K562 (cell line): ENCODE measurements around the gene PDE6G. TPM values are rescaled to one million over a fixed set of nuclear protein-coding genes. Genes with fewer than 3 reads are reported as not detected.

Source experiments
- CBX1 ChIP-seq: sonication (generic); IDR thresholded peaks from 2 replicates; pipeline ENCODE4 v1.6.1; 2016; ENCODE audit warnings: antibody characterized with exemption, low read depth, mild to moderate bottlenecking
- FOSL1 ChIP-seq: fragments of 200-800 bp; sonication (Bioruptor generic); conservative IDR thresholded peaks from 2 replicates; pipeline ENCODE4 v1.6.1; 2016; ENCODE audit warnings: missing genetic modification characterization, missing compliant biosample characterization
- GMEB1 ChIP-seq: fragments of 250-450 bp; sonication (Bioruptor Pico); IDR thresholded peaks from 2 replicates; pipeline ENCODE4 v1.4.0; 2020; ENCODE audit warnings: mild to moderate bottlenecking
- GTF2E2 ChIP-seq: fragments of 200-800 bp; sonication (Bioruptor generic); IDR thresholded peaks from 2 replicates; pipeline ENCODE4 v1.6.1; 2016; ENCODE audit warnings: missing genetic modification characterization, missing compliant biosample characterization
- ILF3 ChIP-seq: fragments of 450-650 bp; IDR thresholded peaks from 2 replicates; pipeline ENCODE4 v1.6.1; 2018; ENCODE audit warnings: antibody characterized with exemption, mild to moderate bottlenecking, moderate library complexity, borderline replicate concordance
- KLF1 ChIP-seq: fragments of 450-650 bp; IDR thresholded peaks from 2 replicates; pipeline ENCODE4 v1.6.1; 2016; ENCODE audit warnings: missing genetic modification characterization, missing compliant biosample characterization
- RAD21 ChIP-seq, 2 experiments: fragments of 250-450 bp in 1 of 2; fragments of 450-650 bp in 1 of 2; sonication (Bioruptor Pico) in 1 of 2; formaldehyde crosslinking in 1 of 2; IDR thresholded peaks in 1 of 2; conservative IDR thresholded peaks in 1 of 2; 2 replicates each; pipeline versions ENCODE4 v1.4.0 to v1.8.0; 2020 to 2022; ENCODE audit warnings: mild to moderate bottlenecking in 2 of 2, moderate library complexity in 1 of 2
- SMAD3 ChIP-seq: fragments of 450-650 bp; formaldehyde crosslinking; conservative IDR thresholded peaks from 2 replicates; pipeline ENCODE4 v1.4.0; 2020; ENCODE audit warnings: mild to moderate bottlenecking
- ZBTB2 ChIP-seq: fragments of 450-650 bp; IDR thresholded peaks from 2 replicates; pipeline ENCODE4 v1.6.1; 2016; ENCODE audit warnings: antibody characterized with exemption
- ZBTB26 ChIP-seq: fragments of 450-650 bp; formaldehyde crosslinking; IDR thresholded peaks from 2 replicates; pipeline ENCODE4 v1.4.0; 2022; ENCODE audit warnings: missing genetic modification characterization
- ZKSCAN1 ChIP-seq: fragments of 150-350 bp; IDR thresholded peaks from 2 replicates; pipeline ENCODE4 v1.6.1; 2016; ENCODE audit warnings: low read depth, low read length
- ZNF316 ChIP-seq: fragments of 450-650 bp; IDR thresholded peaks from 2 replicates; pipeline ENCODE4 v1.6.1; 2016
- ZNF384 ChIP-seq: IDR thresholded peaks from 2 replicates; pipeline ENCODE4 v1.6.1; 2012; ENCODE audit warnings: low read depth, low read length, improper control_type of control experiment
- ZNF639 ChIP-seq, 2 experiments: fragments of 200-800 bp in 1 of 2; sonication (Bioruptor generic) in 1 of 2; sonication (generic) in 1 of 2; formaldehyde crosslinking in 1 of 2; IDR thresholded peaks in 1 of 2; conservative IDR thresholded peaks in 1 of 2; 2 replicates each; pipeline versions ENCODE4 v1.5.0 to v1.6.1; 2016 to 2020; ENCODE audit warnings: missing compliant biosample characterization in 1 of 2, missing genetic modification characterization in 1 of 2, missing genetic modification reagents in 1 of 2
- ZSCAN32 ChIP-seq: fragments of 450-650 bp; formaldehyde crosslinking; IDR thresholded peaks from 2 replicates; pipeline ENCODE4 v1.4.0; 2020; ENCODE audit warnings: mild to moderate bottlenecking, moderate library complexity
- polyA plus RNA-seq, 8 experiments: library from polyadenylated mRNA; depleted of rRNA in 4 of 8; stranded (reverse) in 5 of 8; unstranded in 3 of 8; fragments of >200 nt; fragmentation: Nextera tagmentation in 2 of 8; fragmentation: Illumina TruSeq in 1 of 8; extraction: Ambion mirVana in 2 of 8; extraction: Trizol in 1 of 8; gene quantifications; 2 replicates each; pipeline versions ENCODE4 v1.2.1 to v1.2.3, GENCODE V29; 2011 to 2014; ENCODE audit warnings: inconsistent platforms in 1 of 8, missing spikeins in 1 of 8
- total RNA-seq, 7 experiments: library from RNA; depleted of rRNA in 6 of 7; stranded (reverse); fragments of >200 nt in 6 of 7; fragmentation: Illumina TruSeq in 2 of 7; extraction: Trizol in 2 of 7; gene quantifications; 2 replicates each; pipeline versions ENCODE4 v1.2.1 to v1.2.3, GENCODE V29; 2011 to 2021; ENCODE audit warnings: low replicate concordance in 1 of 7
- TF ChIP-seq, protein P1 (sequence below): conservative IDR thresholded peaks from 2 replicates; pipeline ENCODE4 v1.6.1; 2011; ENCODE audit warnings: low read depth, mild to moderate bottlenecking, low read length; ENCODE audit not compliant: control insufficient read depth
- TF ChIP-seq, protein P2 (sequence below), 2 experiments: IDR thresholded peaks; 2 replicates each; pipeline ENCODE4 v1.6.1; 2011; ENCODE audit warnings: borderline replicate concordance in 1 of 2, control low read depth in 1 of 2, low read depth in 1 of 2, low read length in 1 of 2, mild to moderate bottlenecking in 1 of 2, mixed read lengths in 1 of 2, moderate library complexity in 1 of 2; ENCODE audit not compliant: insufficient read depth in 1 of 2, insufficient read length in 1 of 2, poor library complexity in 1 of 2, severe bottlenecking in 1 of 2; ENCODE audit errors: extremely low read depth in 1 of 2

PDE6G gene
- total and polyA plus RNA-seq, 9 of the 15 experiments (the other 6 are each of a cell fraction or from before 2014, with no cell fraction given), result 0.14 to 0.59 TPM; not detected in 7

DNA sequence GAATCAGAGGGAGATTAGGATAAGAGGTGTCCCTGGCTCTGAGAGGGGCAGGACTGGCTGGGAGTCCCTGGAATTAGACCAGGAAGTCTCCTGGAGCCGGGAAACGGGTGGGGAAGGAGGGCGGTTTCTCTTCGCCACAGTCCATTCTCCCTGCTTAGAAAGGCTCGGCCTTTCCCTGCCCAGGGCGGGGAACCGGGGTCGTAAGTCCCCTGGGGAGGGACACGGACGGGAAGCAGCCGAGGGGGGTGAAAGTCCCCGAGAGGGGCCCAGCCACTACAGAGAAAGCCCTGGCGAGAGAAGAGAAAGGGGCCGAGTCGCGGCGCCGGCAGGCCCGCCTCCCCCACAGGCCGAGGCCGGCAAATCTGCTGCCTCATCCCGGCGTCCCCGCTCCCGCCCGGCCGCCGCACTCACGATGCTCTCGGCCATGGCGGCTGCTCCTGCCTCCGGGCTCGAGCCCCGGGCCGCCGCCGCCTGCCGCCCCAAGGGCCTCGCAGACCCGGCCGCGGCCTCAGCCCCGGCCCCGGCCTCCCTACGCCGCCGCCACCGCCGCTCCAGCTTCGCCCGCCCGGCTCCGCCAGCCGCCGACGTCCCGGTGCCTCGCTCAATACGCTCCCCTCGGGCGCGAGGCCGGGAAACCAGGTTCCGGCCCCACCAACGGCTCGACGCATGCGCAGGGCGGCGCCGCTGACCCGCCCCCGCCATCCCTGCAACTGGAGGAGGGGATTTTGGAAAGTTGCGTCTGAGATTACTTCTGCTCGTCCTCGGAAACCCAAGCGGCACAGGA is 19.6 kb downstream of the PDE6G start, which contains the start of the genes NPLOC4 and TSPAN10 (continued):
- TF ChIP-seq ZNF639 (CRISPR knock-in tag; conservative IDR thresholded peaks at IDR 0.05 in 1 of 2, IDR thresholded peaks at IDR 0.05 in 1 of 2) (peak in 1 of 2 experiments; percentile 95; a peak in 2 of 4 replicates), ZNF384 (no peak), CBX1 (peak; percentile 46; the same call in 1 of the 2 replicates), GMEB1 (CRISPR knock-in tag) (peak; percentile 96), GTF2E2 (tag) (peak; percentile 97), ZBTB2 (peak; percentile 92), FOSL1 (tag) (peak; percentile 47), ZKSCAN1 (peak; percentile 58; the same call in 1 of the 2 replicates), ILF3 (0 out of 2 replicates have a peak, but pooled peaks have one; percentile 52), ZNF316 (peak; percentile 68), ZBTB26 (CRISPR knock-in tag) (0 out of 2 replicates have a peak, but pooled peaks have one; percentile 71), RAD21 (CRISPR knock-in tag; conservative IDR thresholded peaks at IDR 0.05 in 1 of 2, IDR thresholded peaks at IDR 0.05 in 1 of 2) (0 out of 4 replicates have a peak, but pooled peaks of 1 of the 2 experiments have one; percentile 11), SMAD3 (CRISPR knock-in tag) (0 out of 2 replicates have a peak, but pooled peaks have one; percentile 60), ZSCAN32 (0 out of 2 replicates have a peak, but pooled peaks have one; percentile 23), KLF1 (peak; percentile 63)
- TF ChIP-seq, protein P1, sequence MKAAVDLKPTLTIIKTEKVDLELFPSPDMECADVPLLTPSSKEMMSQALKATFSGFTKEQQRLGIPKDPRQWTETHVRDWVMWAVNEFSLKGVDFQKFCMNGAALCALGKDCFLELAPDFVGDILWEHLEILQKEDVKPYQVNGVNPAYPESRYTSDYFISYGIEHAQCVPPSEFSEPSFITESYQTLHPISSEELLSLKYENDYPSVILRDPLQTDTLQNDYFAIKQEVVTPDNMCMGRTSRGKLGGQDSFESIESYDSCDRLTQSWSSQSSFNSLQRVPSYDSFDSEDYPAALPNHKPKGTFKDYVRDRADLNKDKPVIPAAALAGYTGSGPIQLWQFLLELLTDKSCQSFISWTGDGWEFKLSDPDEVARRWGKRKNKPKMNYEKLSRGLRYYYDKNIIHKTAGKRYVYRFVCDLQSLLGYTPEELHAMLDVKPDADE, result peak; percentile 89
- TF ChIP-seq, protein P2, sequence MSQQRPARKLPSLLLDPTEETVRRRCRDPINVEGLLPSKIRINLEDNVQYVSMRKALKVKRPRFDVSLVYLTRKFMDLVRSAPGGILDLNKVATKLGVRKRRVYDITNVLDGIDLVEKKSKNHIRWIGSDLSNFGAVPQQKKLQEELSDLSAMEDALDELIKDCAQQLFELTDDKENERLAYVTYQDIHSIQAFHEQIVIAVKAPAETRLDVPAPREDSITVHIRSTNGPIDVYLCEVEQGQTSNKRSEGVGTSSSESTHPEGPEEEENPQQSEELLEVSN (IDR thresholded peaks at IDR 0.05; ENCODE audit: borderline replicate concordance in 1 of 2, extremely low read depth in 1 of 2, insufficient read depth in 1 of 2, insufficient read length in 1 of 2, low read depth in 1 of 2, low read length in 1 of 2, poor library complexity in 1 of 2, severe bottlenecking in 1 of 2), result peak; percentile 34 to 83
